Upper lobe of left lung (tissue), 4 donors: ENCODE data around the gene SLC9A4.

Source experiments
- CTCF ChIP-seq, 6 experiments: fragments of 450-650 bp in 4 of 6; fragments of 200-600 bp in 2 of 6; sonication (generic) in 2 of 6; IDR thresholded peaks; one replicate each; pipeline ENCODE4 v1.5.1; 2016 to 2019; ENCODE audit warnings: antibody characterized with exemption in 6 of 6
- POLR2AphosphoS5 ChIP-seq, 2 donors: sonication (generic); formaldehyde crosslinking; IDR thresholded peaks; one replicate each; pipeline ENCODE4 v1.5.1; 2017; ENCODE audit warnings: antibody characterized with exemption in 2 of 2

DNA sequence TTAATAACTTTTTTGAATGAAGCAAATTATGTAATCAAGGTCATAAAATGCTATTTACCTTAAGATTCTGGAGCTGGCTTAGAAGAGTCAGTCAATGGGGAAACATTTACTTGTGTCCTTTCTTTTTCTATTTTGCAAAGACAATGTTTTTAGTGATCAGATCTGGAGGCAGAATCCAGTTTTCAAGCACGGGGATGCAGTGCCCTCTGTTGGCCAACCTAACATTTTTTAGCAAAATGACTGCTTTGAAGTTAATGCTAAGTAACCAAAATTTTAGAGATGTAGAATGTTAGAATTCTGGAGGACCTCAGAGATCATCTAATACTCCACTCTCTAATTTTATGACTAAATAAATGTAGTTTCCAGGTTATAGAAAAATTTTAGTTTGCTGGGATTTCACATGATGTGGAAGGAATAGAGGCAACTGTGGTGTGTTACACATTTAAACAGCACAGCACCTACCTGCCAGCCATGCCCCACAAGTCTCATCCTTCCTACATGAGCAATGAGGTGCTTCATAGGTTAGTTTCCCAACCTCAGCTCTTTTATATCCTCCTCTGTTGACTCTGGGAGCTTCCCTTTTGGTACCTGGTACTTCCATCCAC lies 23.6 kb upstream of the SLC9A4 start:
- TF ChIP-seq CTCF (IDR thresholded peaks at IDR 0.05) = peak; percentile 35 to 64 (median 54)
- TF ChIP-seq POLR2AphosphoS5 (IDR thresholded peaks at IDR 0.05) = no peak
